ENCODE results near the gene TRIP11. TPM values are rescaled to one million over a fixed set of nuclear protein-coding genes. Genes with fewer than 3 reads are reported as not detected.

TRIP11 gene
- total and polyA plus RNA-seq, 2 experiments from 2014 or later, result 24.9 to 52.2 TPM

- no peak overlapping the region for H3K27ac Mint-ChIP-seq
- no peak overlapping the region for H2AFZ ChIP-seq
- no peak overlapping the region for H3K4me3 ChIP-seq
- no peaks in the 10 kb centered on the region for H3K4me1 ChIP-seq (ENCODE audit: insufficient read depth)
- peaks cover 2% of the 10 kb centered on the region for H3K27me3 Mint-ChIP-seq (ENCODE audit: insufficient read depth, low read depth, poor library complexity)
- H3K4me2 ChIP-seq, result no peak overlapping the region
- H3K79me2 ChIP-seq (replicated peaks; ENCODE audit: insufficient read depth), result no peaks in the 10 kb centered on the region
- no peak for DNase-seq (ENCODE audit: low spot score)
- no peaks in the 10 kb centered on the region for H3K4me1 Mint-ChIP-seq
- H3K9me2 ChIP-seq (ENCODE audit: insufficient read depth), result 0 out of 2 replicates have a peak, but pooled peaks cover 5% of the 10 kb centered on the region
- no peaks in the 10 kb centered on the region for H3K36me3 ChIP-seq (ENCODE audit: insufficient read depth)
- no peaks in the 10 kb centered on the region for H3F3A ChIP-seq (replicated peaks; ENCODE audit: low read depth)
- no peak overlapping the region for H3K4me3 Mint-ChIP-seq
- no peaks in the 10 kb centered on the region for H3K27me3 ChIP-seq (ENCODE audit: insufficient read depth)
- H4K20me1 ChIP-seq (replicated peaks; ENCODE audit: insufficient read depth), result no peaks in the 10 kb centered on the region
- H3K27ac ChIP-seq (ENCODE audit: low read depth), result no peak overlapping the region
- H3K36me3 Mint-ChIP-seq (ENCODE audit: low read depth), result no peaks in the 10 kb centered on the region; the same call in 2 of the 3 replicates
- ATAC-seq, result no peak
- TF ChIP-seq ETS1 (IDR thresholded peaks at IDR 0.05) (no peak), STAT1 (IDR thresholded peaks at IDR 0.05; ENCODE audit: unreplicated experiment) (no peak), CREB1 (CRISPR knock-in tag; IDR thresholded peaks at IDR 0.05; ENCODE audit: low read depth) (no peak), REST (IDR thresholded peaks at IDR 0.05; ENCODE audit: unreplicated experiment) (no peak), ZNF114 (CRISPR knock-in tag; IDR thresholded peaks at IDR 0.05) (no peak), POLR2AphosphoS5 (IDR thresholded peaks at IDR 0.05; ENCODE audit: low read depth) (no peak), EZH2 (IDR thresholded peaks at IDR 0.05; ENCODE audit: low read depth, unreplicated experiment) (no peak), NANOG (IDR thresholded peaks at IDR 0.05; ENCODE audit: borderline replicate concordance) (no peak), EZH2phosphoT487 (IDR thresholded peaks at IDR 0.05; ENCODE audit: unreplicated experiment) (no peak)
- TF ChIP-seq, protein P1, sequence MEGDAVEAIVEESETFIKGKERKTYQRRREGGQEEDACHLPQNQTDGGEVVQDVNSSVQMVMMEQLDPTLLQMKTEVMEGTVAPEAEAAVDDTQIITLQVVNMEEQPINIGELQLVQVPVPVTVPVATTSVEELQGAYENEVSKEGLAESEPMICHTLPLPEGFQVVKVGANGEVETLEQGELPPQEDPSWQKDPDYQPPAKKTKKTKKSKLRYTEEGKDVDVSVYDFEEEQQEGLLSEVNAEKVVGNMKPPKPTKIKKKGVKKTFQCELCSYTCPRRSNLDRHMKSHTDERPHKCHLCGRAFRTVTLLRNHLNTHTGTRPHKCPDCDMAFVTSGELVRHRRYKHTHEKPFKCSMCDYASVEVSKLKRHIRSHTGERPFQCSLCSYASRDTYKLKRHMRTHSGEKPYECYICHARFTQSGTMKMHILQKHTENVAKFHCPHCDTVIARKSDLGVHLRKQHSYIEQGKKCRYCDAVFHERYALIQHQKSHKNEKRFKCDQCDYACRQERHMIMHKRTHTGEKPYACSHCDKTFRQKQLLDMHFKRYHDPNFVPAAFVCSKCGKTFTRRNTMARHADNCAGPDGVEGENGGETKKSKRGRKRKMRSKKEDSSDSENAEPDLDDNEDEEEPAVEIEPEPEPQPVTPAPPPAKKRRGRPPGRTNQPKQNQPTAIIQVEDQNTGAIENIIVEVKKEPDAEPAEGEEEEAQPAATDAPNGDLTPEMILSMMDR (conservative IDR thresholded peaks at IDR 0.05; ENCODE audit: low read depth in 2 of 2), result no peak
- H3K9me3 Mint-ChIP-seq, result no peaks in the 10 kb centered on the region; the same call in 2 of the 3 replicates
Observed at GRCh38 chr14:91918186-91918883, 121.5 kb downstream of the TRIP11 start.

Other genes starting within 250 kb of the TRIP11 start
- 35.0 and 42.1 TPM in 2 replicates for gene TC2N, start 172.5 kb downstream of the TRIP11 start, total RNA-seq (2014; rRNA removed; shearing (Covaris generic))
- gene TC2N, start 172.5 kb downstream of the TRIP11 start, polyA plus RNA-seq (2016; fragmentation: Nextera tagmentation; extraction: Ambion mirVana), result 10.0 and 10.9 TPM in 2 replicates
- 2.0 and 4.9 TPM in 2 replicates for gene FBLN5, start 92.4 kb downstream of the TRIP11 start, total RNA-seq (2014; rRNA removed; shearing (Covaris generic))
- gene FBLN5, start 92.4 kb downstream of the TRIP11 start, polyA plus RNA-seq (2016; fragmentation: Nextera tagmentation; extraction: Ambion mirVana), result 4.3 and 6.0 TPM in 2 replicates
- 36.4 and 39.5 TPM in 2 replicates for gene ATXN3, start 66.5 kb upstream of the TRIP11 start, total RNA-seq (2014; rRNA removed; shearing (Covaris generic))
- gene ATXN3, start 66.5 kb upstream of the TRIP11 start, polyA plus RNA-seq (2016; fragmentation: Nextera tagmentation; extraction: Ambion mirVana), result 47.6 and 66.7 TPM in 2 replicates
- 134 and 160 TPM in 2 replicates for gene NDUFB1, start 81.6 kb upstream of the TRIP11 start, total RNA-seq (2014; rRNA removed; shearing (Covaris generic))
- 876 and 1,053 TPM in 2 replicates for gene NDUFB1, start 81.6 kb upstream of the TRIP11 start, polyA plus RNA-seq (2016; fragmentation: Nextera tagmentation; extraction: Ambion mirVana)
- 74.0 and 112 TPM in 2 replicates for gene CPSF2, start 81.9 kb upstream of the TRIP11 start, total RNA-seq (2014; rRNA removed; shearing (Covaris generic))
- gene CPSF2, start 81.9 kb upstream of the TRIP11 start, polyA plus RNA-seq (2016; fragmentation: Nextera tagmentation; extraction: Ambion mirVana), result 41.6 and 54.2 TPM in 2 replicates

Data from GM23338 (cell line).